ENCODE results near the gene ADRM1. TPM values are rescaled to one million over a fixed set of nuclear protein-coding genes. Genes with fewer than 3 reads are reported as not detected.

The ADRM1 gene
- polyA plus RNA-seq, 4 donors, result 44.5 to 93.4 (median 88.3) TPM

GRCh38 chr20:62337558-62338293, 34.9 kb downstream of the ADRM1 start:
- no peak for DNase-seq
- Histone ChIP-seq H3K4me1 (ENCODE audit: control insufficient read depth in 3 of 3, insufficient read depth in 2 of 3, low read depth in 1 of 3, low read length in 2 of 3) (no peaks in the 10 kb centered on the region), H3K9me3 (ENCODE audit: control insufficient read depth in 2 of 2, insufficient read depth in 1 of 2, low read depth in 1 of 2, low read length in 1 of 2) (no peaks in the 10 kb centered on the region), H3K36me3 (ENCODE audit: control insufficient read depth in 3 of 3, insufficient read depth in 2 of 3, low read depth in 1 of 3, low read length in 3 of 3) (peaks cover 0 to 62% (median 0%) of the 10 kb centered on the region in 3 donors), H3K4me3 (ENCODE audit: low read depth in 1 of 3, low read length in 3 of 3) (no peak overlapping the region), H3K27ac (ENCODE audit: low read depth in 1 of 3, low read length in 2 of 3) (no peak overlapping the region), H3K27me3 (ENCODE audit: control insufficient read depth in 3 of 3, insufficient read depth in 3 of 3, low read length in 3 of 3) (no peaks in the 10 kb centered on the region)
- no peak for FAIRE-seq
- 76 to 78% (median 77%) methylated on average over 33 to 34 of the region's 34 CpGs for WGBS, 3 donors

- H3K27ac ChIP-seq (ENCODE audit: low read depth in 1 of 3, low read length in 2 of 3), result no peak overlapping the region
- H3K4me3 ChIP-seq (ENCODE audit: low read depth in 1 of 3, low read length in 3 of 3), result no peak overlapping the region
- no peak for DNase-seq
- WGBS, 3 donors, result 94 to 96% (median 95%) methylated on average over 16 of the region's 16 CpGs
- H3K9me3 ChIP-seq (ENCODE audit: control insufficient read depth in 2 of 2, insufficient read depth in 1 of 2, low read depth in 1 of 2, low read length in 1 of 2), result no peaks in the 10 kb centered on the region
- H3K27me3 ChIP-seq (ENCODE audit: control insufficient read depth in 3 of 3, insufficient read depth in 3 of 3, low read length in 3 of 3), result no peaks in the 10 kb centered on the region
- H3K36me3 ChIP-seq (ENCODE audit: control insufficient read depth in 3 of 3, insufficient read depth in 2 of 3, low read depth in 1 of 3, low read length in 3 of 3), result peaks cover 0 to 56% (median 0%) of the 10 kb centered on the region in 3 donors
- H3K4me1 ChIP-seq (ENCODE audit: control insufficient read depth in 3 of 3, insufficient read depth in 2 of 3, low read depth in 1 of 3, low read length in 2 of 3), result no peaks in the 10 kb centered on the region
- FAIRE-seq, result no peak
These were observed 35.5 kb downstream of the ADRM1 start for GRCh38 chr20:62338294-62338620.

- H3K36me3 ChIP-seq (ENCODE audit: control insufficient read depth in 3 of 3, insufficient read depth in 2 of 3, low read depth in 1 of 3, low read length in 3 of 3), result peaks cover 0 to 47% (median 0%) of the 10 kb centered on the region in 3 donors
- no peaks in the 10 kb centered on the region for H3K4me1 ChIP-seq (ENCODE audit: control insufficient read depth in 3 of 3, insufficient read depth in 2 of 3, low read depth in 1 of 3, low read length in 2 of 3)
- DNase-seq (no peak), FAIRE-seq (no peak)
- no peak overlapping the region for H3K4me3 ChIP-seq (ENCODE audit: low read depth in 1 of 3, low read length in 3 of 3)
- 67 to 78% (median 69%) methylated on average over 14 of the region's 14 CpGs for whole genome bisulfite sequencing, 3 donors
- H3K27ac ChIP-seq (ENCODE audit: low read depth in 1 of 3, low read length in 2 of 3), result peak overlapping the region in 1 of 3 donors; percentile 55
- no peaks in the 10 kb centered on the region for H3K9me3 ChIP-seq (ENCODE audit: control insufficient read depth in 2 of 2, insufficient read depth in 1 of 2, low read depth in 1 of 2, low read length in 1 of 2)
- H3K27me3 ChIP-seq (ENCODE audit: control insufficient read depth in 3 of 3, insufficient read depth in 3 of 3, low read length in 3 of 3), result no peaks in the 10 kb centered on the region
These were observed 36.9 kb downstream of the ADRM1 start for GRCh38 chr20:62339647-62340062.

GRCh38 chr20:62342910-62343309, 40.1 kb downstream of the ADRM1 start:
- FAIRE-seq, result no peak

GRCh38 chr20:62344092-62344491, 41.3 kb downstream of the ADRM1 start:
- FAIRE-seq (no peak), DNase-seq (no peak)
- Histone ChIP-seq H3K27ac (ENCODE audit: low read depth in 1 of 3, low read length in 2 of 3) (no peak overlapping the region), H3K27me3 (ENCODE audit: control insufficient read depth in 3 of 3, insufficient read depth in 3 of 3, low read length in 3 of 3) (no peaks in the 10 kb centered on the region), H3K4me3 (ENCODE audit: low read depth in 1 of 3, low read length in 3 of 3) (no peak overlapping the region), H3K4me1 (ENCODE audit: control insufficient read depth in 3 of 3, insufficient read depth in 2 of 3, low read depth in 1 of 3, low read length in 2 of 3) (no peaks in the 10 kb centered on the region), H3K36me3 (ENCODE audit: control insufficient read depth in 3 of 3, insufficient read depth in 2 of 3, low read depth in 1 of 3, low read length in 3 of 3) (peaks cover 0 to 35% (median 0%) of the 10 kb centered on the region in 3 donors), H3K9me3 (ENCODE audit: control insufficient read depth in 2 of 2, insufficient read depth in 1 of 2, low read depth in 1 of 2, low read length in 1 of 2) (peaks cover 0 to 4% of the 10 kb centered on the region in 2 donors)
- 90 to 94% (median 92%) methylated on average over 5 of the region's 5 CpGs for WGBS, 3 donors

More at GRCh38 chr20:62342910-62343309, 40.1 kb downstream of the ADRM1 start:
- Histone ChIP-seq H3K9me3 (ENCODE audit: control insufficient read depth in 2 of 2, insufficient read depth in 1 of 2, low read depth in 1 of 2, low read length in 1 of 2) (no peaks in the 10 kb centered on the region), H3K4me1 (ENCODE audit: control insufficient read depth in 3 of 3, insufficient read depth in 2 of 3, low read depth in 1 of 3, low read length in 2 of 3) (no peaks in the 10 kb centered on the region), H3K36me3 (ENCODE audit: control insufficient read depth in 3 of 3, insufficient read depth in 2 of 3, low read depth in 1 of 3, low read length in 3 of 3) (peaks cover 0 to 42% (median 0%) of the 10 kb centered on the region in 3 donors), H3K4me3 (ENCODE audit: low read depth in 1 of 3, low read length in 3 of 3) (no peak overlapping the region), H3K27me3 (ENCODE audit: control insufficient read depth in 3 of 3, insufficient read depth in 3 of 3, low read length in 3 of 3) (no peaks in the 10 kb centered on the region), H3K27ac (ENCODE audit: low read depth in 1 of 3, low read length in 2 of 3) (peak overlapping the region in 1 of 3 donors; percentile 5)
- no peak for DNase-seq
- 57 to 59% (median 59%) methylated on average over 10 of the region's 10 CpGs for WGBS, 3 donors

- H3K4me1 ChIP-seq (ENCODE audit: control insufficient read depth in 3 of 3, insufficient read depth in 2 of 3, low read depth in 1 of 3, low read length in 2 of 3), result peaks cover 0 to 1% (median 0%) of the 10 kb centered on the region in 3 donors
- 77 to 81% (median 81%) methylated on average over 10 of the region's 10 CpGs for WGBS, 3 donors
- no peak overlapping the region for H3K27ac ChIP-seq (ENCODE audit: low read depth in 1 of 3, low read length in 2 of 3)
- peaks cover 0 to 34% (median 0%) of the 10 kb centered on the region in 3 donors for H3K36me3 ChIP-seq (ENCODE audit: control insufficient read depth in 3 of 3, insufficient read depth in 2 of 3, low read depth in 1 of 3, low read length in 3 of 3)
- DNase-seq (no peak), FAIRE-seq (no peak)
- no peak overlapping the region for H3K4me3 ChIP-seq (ENCODE audit: low read depth in 1 of 3, low read length in 3 of 3)
- peaks cover 0 to 4% of the 10 kb centered on the region in 2 donors for H3K9me3 ChIP-seq (ENCODE audit: control insufficient read depth in 2 of 2, insufficient read depth in 1 of 2, low read depth in 1 of 2, low read length in 1 of 2)
- no peaks in the 10 kb centered on the region for H3K27me3 ChIP-seq (ENCODE audit: control insufficient read depth in 3 of 3, insufficient read depth in 3 of 3, low read length in 3 of 3)
These were observed 42.0 kb downstream of the ADRM1 start for GRCh38 chr20:62344782-62345181.

- Histone ChIP-seq H3K36me3 (ENCODE audit: control insufficient read depth in 3 of 3, insufficient read depth in 2 of 3, low read depth in 1 of 3, low read length in 3 of 3) (peaks cover 0 to 40% (median 0%) of the 10 kb centered on the region in 3 donors), H3K27me3 (ENCODE audit: control insufficient read depth in 3 of 3, insufficient read depth in 3 of 3, low read length in 3 of 3) (no peaks in the 10 kb centered on the region), H3K4me3 (ENCODE audit: low read depth in 1 of 3, low read length in 3 of 3) (no peak overlapping the region), H3K4me1 (ENCODE audit: control insufficient read depth in 3 of 3, insufficient read depth in 2 of 3, low read depth in 1 of 3, low read length in 2 of 3) (peaks cover 0 to 12% (median 0%) of the 10 kb centered on the region in 3 donors), H3K27ac (ENCODE audit: low read depth in 1 of 3, low read length in 2 of 3) (no peak overlapping the region), H3K9me3 (ENCODE audit: control insufficient read depth in 2 of 2, insufficient read depth in 1 of 2, low read depth in 1 of 2, low read length in 1 of 2) (peaks cover 0 to 4% of the 10 kb centered on the region in 2 donors)
- no peak for DNase-seq
- 72 to 86% (median 77%) methylated on average over 25 of the region's 25 CpGs for WGBS, 3 donors
- no peak for FAIRE-seq
These were observed 43.0 kb downstream of the ADRM1 start for GRCh38 chr20:62345681-62346370.

- Histone ChIP-seq H3K27ac (ENCODE audit: low read depth in 1 of 3, low read length in 2 of 3) (no peak overlapping the region), H3K4me1 (ENCODE audit: control insufficient read depth in 3 of 3, insufficient read depth in 2 of 3, low read depth in 1 of 3, low read length in 2 of 3) (peaks cover 0 to 14% (median 0%) of the 10 kb centered on the region in 3 donors), H3K4me3 (ENCODE audit: low read depth in 1 of 3, low read length in 3 of 3) (no peak overlapping the region), H3K9me3 (ENCODE audit: control insufficient read depth in 2 of 2, insufficient read depth in 1 of 2, low read depth in 1 of 2, low read length in 1 of 2) (peaks cover 0 to 4% of the 10 kb centered on the region in 2 donors), H3K27me3 (ENCODE audit: control insufficient read depth in 3 of 3, insufficient read depth in 3 of 3, low read length in 3 of 3) (no peaks in the 10 kb centered on the region), H3K36me3 (ENCODE audit: control insufficient read depth in 3 of 3, insufficient read depth in 2 of 3, low read depth in 1 of 3, low read length in 3 of 3) (peaks cover 0 to 48% (median 0%) of the 10 kb centered on the region in 3 donors)
- DNase-seq (no peak), FAIRE-seq (no peak)
- 66 to 92% (median 75%) methylated on average over 29 to 34 of the region's 34 CpGs for WGBS, 3 donors
These were observed 43.8 kb downstream of the ADRM1 start for GRCh38 chr20:62346398-62347150.

Data from small intestine (tissue), 7 donors.